SK-N-SH (cell line): ENCODE measurements around the gene MIS18A.

Experiments used
- CTCF ChIP-seq: fragments of 200-600 bp; sonication (generic); IDR thresholded peaks from 2 replicates; pipeline ENCODE4 v1.6.1; 2017; ENCODE audit warnings: antibody characterized with exemption, mild to moderate bottlenecking, moderate library complexity
- POLR2AphosphoS5 ChIP-seq: IDR thresholded peaks from 2 replicates; pipeline ENCODE4 v1.6.1; 2012; ENCODE audit warnings: low read depth, low read length
- USF2 ChIP-seq: fragments of 150-350 bp; IDR thresholded peaks from 2 replicates; pipeline ENCODE4 v1.6.1; 2017; ENCODE audit warnings: antibody characterized with exemption, low read length, low read depth, borderline replicate concordance

GRCh38 chr21:32328595-32328994, 49.7 kb upstream of the MIS18A start:
- no peak for TF ChIP-seq POLR2AphosphoS5
- no peak for TF ChIP-seq USF2
- no peak for TF ChIP-seq CTCF
